GM19455 (cell line): ENCODE results near the gene SLC4A11.
"Not testable (repeated sequence)": the region's sequence is repeated elsewhere in the genome, so short reads cannot be mapped to it uniquely, and the experiment has no call there.

Experiments used
- ATAC-seq: cut with Tn5 transposase; IDR thresholded peaks from one replicate; pipeline ENCODE4 v1.9.1; 2021; ENCODE audit not compliant: unreplicated experiment

Gene SLC4A11

GRCh38 chr20:3229158-3229557, 9.8 kb downstream of the SLC4A11 start:
- ATAC-seq, result no peak

- no peak for ATAC-seq
Measured at GRCh38 chr20:3228750-3229032, 10.3 kb downstream of the SLC4A11 start.

GRCh38 chr20:3227936-3228749, 10.8 kb downstream of the SLC4A11 start:
- no peak for ATAC-seq

- no peak for ATAC-seq
Measured at GRCh38 chr20:3227506-3227905, 11.5 kb downstream of the SLC4A11 start.

GRCh38 chr20:3226864-3227263, 12.1 kb downstream of the SLC4A11 start:
- no peak for ATAC-seq

GRCh38 chr20:3226093-3226492, 12.9 kb downstream of the SLC4A11 start:
- ATAC-seq, result no peak

GRCh38 chr20:3224681-3225421, 14.1 kb downstream of the SLC4A11 start:
- ATAC-seq, result no peak

GRCh38 chr20:3223994-3224680, 14.9 kb downstream of the SLC4A11 start:
- no peak for ATAC-seq

GRCh38 chr20:3223651-3223993, 15.4 kb downstream of the SLC4A11 start:
- ATAC-seq, result no peak

- no peak for ATAC-seq
Measured at GRCh38 chr20:3222635-3223600, 16.1 kb downstream of the SLC4A11 start.

GRCh38 chr20:3221398-3222226, 17.4 kb downstream of the SLC4A11 start:
- no peak for ATAC-seq

GRCh38 chr20:3218307-3218988, 20.5 kb downstream of the SLC4A11 start:
- peak; percentile 78 for ATAC-seq

GRCh38 chr20:3215359-3215917, 23.6 kb downstream of the SLC4A11 start:
- ATAC-seq, result not testable (repeated sequence)

- ATAC-seq, result no peak
Measured at GRCh38 chr20:3213226-3213625, 25.8 kb downstream of the SLC4A11 start.

- no peak for ATAC-seq
Measured at GRCh38 chr20:3210346-3210745, 28.6 kb downstream of the SLC4A11 start.

- ATAC-seq, result no peak
Measured at GRCh38 chr20:3209946-3210317, 29.1 kb downstream of the SLC4A11 start.

- ATAC-seq, result no peak
Measured at GRCh38 chr20:3209257-3209945, 29.6 kb downstream of the SLC4A11 start, which contains the start of gene ITPA. Gene ITPA, plus strand, starts transcription at chr20:3209498. Its CDS starts 54 bp downstream, at chr20:3209552.

- no peak for ATAC-seq
Measured at GRCh38 chr20:3208786-3209256, 30.2 kb downstream of the SLC4A11 start.
